HepG2 (cell line): Measurements from ENCODE around the gene ANKRD11.

Source experiments
- CHD4 ChIP-seq: fragments of 200-600 bp; sonication (generic); IDR thresholded peaks from 2 replicates; pipeline ENCODE4 v1.7.0; 2017; ENCODE audit warnings: mild to moderate bottlenecking, low read length, borderline replicate concordance
- GABPA ChIP-seq, 2 experiments: IDR thresholded peaks; 2 replicates each; pipeline ENCODE4 v1.6.1; 2011 to 2016; ENCODE audit warnings: low read depth in 2 of 2, low read length in 1 of 2, missing biosample characterization in 1 of 2, missing genetic modification characterization in 1 of 2
- MEIS1 ChIP-seq: sonication (generic); formaldehyde crosslinking; IDR thresholded peaks from 2 replicates; pipeline ENCODE4 v1.9.0; 2021; ENCODE audit warnings: mild to moderate bottlenecking, missing genetic modification reagents, moderate library complexity, borderline replicate concordance
- MXI1 ChIP-seq: IDR thresholded peaks from 3 replicates; pipeline ENCODE4 v1.6.1; 2012; ENCODE audit warnings: low read depth, low read length, inconsistent platforms, borderline replicate concordance
- MYC ChIP-seq: sonication (generic); formaldehyde crosslinking; IDR thresholded peaks from 2 replicates; pipeline ENCODE4 v1.9.0; 2021; ENCODE audit warnings: missing genetic modification reagents, borderline replicate concordance
- NCOR1 ChIP-seq: fragments of 200-600 bp; sonication (generic); IDR thresholded peaks from 2 replicates; pipeline ENCODE4 v1.7.0; 2017; ENCODE audit warnings: antibody characterized with exemption, low read length, borderline replicate concordance
- SP1 ChIP-seq, 2 experiments: fragments of 450-650 bp in 1 of 2; sonication (generic) in 1 of 2; formaldehyde crosslinking in 1 of 2; IDR thresholded peaks; 2 replicates each; pipeline versions ENCODE4 v1.4.0 to v1.6.1; 2016 to 2020; ENCODE audit warnings: missing genetic modification reagents in 1 of 2
- UBTF ChIP-seq: sonication (generic); formaldehyde crosslinking; IDR thresholded peaks from 2 replicates; pipeline ENCODE4 v1.4.0; 2020; ENCODE audit warnings: mild to moderate bottlenecking, missing genetic modification reagents
- YY1 ChIP-seq: IDR thresholded peaks from 2 replicates; pipeline ENCODE4 v1.6.1; 2011; ENCODE audit warnings: low read length, low read depth, moderate library complexity, mild to moderate bottlenecking; ENCODE audit not compliant: insufficient read depth, insufficient replicate concordance
- ZNF256 ChIP-seq: sonication (generic); formaldehyde crosslinking; conservative IDR thresholded peaks from 2 replicates; pipeline ENCODE4 v1.4.0; 2020; ENCODE audit warnings: missing genetic modification reagents
- ZNF724P ChIP-seq: sonication (generic); formaldehyde crosslinking; IDR thresholded peaks from 2 replicates; pipeline ENCODE4 v1.8.0; 2022; ENCODE audit warnings: missing genetic modification reagents, borderline replicate concordance
- ZSCAN21 ChIP-seq: sonication (generic); formaldehyde crosslinking; IDR thresholded peaks from 2 replicates; pipeline ENCODE4 v1.8.0; 2022; ENCODE audit warnings: mild to moderate bottlenecking, missing genetic modification reagents, moderate library complexity, borderline replicate concordance
- TF ChIP-seq, protein P1 (sequence below), 2 experiments: sonication (generic) in 1 of 2; formaldehyde crosslinking in 1 of 2; IDR thresholded peaks; 2 replicates each; pipeline versions ENCODE4 v1.4.0 to v1.6.1; 2018 to 2020; ENCODE audit warnings: missing genetic modification reagents in 2 of 2, borderline replicate concordance in 1 of 2, low read depth in 1 of 2, mild to moderate bottlenecking in 1 of 2, missing biosample characterization in 1 of 2

- no peak for TF ChIP-seq MEIS1
- TF ChIP-seq ZSCAN21: no peak
- TF ChIP-seq ZNF724P (CRISPR knock-in tag): no peak
- TF ChIP-seq GABPA (IDR thresholded peaks at IDR 0.05; ENCODE audit: low read depth, low read length): no peak
- no peak for TF ChIP-seq GABPA (CRISPR knock-in tag; IDR thresholded peaks at IDR 0.05; ENCODE audit: low read depth)
- TF ChIP-seq MXI1: no peak
- TF ChIP-seq YY1: no peak
- no peak for TF ChIP-seq CHD4
- no peak for TF ChIP-seq MYC (CRISPR knock-in tag)
- TF ChIP-seq UBTF (CRISPR knock-in tag): no peak
- TF ChIP-seq, protein P1, sequence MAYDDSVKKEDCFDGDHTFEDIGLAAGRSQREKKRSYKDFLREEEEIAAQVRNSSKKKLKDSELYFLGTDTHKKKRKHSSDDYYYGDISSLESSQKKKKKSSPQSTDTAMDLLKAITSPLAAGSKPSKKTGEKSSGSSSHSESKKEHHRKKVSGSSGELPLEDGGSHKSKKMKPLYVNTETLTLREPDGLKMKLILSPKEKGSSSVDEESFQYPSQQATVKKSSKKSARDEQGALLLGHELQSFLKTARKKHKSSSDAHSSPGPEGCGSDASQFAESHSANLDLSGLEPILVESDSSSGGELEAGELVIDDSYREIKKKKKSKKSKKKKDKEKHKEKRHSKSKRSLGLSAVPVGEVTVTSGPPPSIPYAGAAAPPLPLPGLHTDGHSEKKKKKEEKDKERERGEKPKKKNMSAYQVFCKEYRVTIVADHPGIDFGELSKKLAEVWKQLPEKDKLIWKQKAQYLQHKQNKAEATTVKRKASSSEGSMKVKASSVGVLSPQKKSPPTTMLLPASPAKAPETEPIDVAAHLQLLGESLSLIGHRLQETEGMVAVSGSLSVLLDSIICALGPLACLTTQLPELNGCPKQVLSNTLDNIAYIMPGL (CRISPR knock-in tag; IDR thresholded peaks at IDR 0.05; ENCODE audit: borderline replicate concordance in 1 of 2, low read depth in 1 of 2): no peak
- no peak for TF ChIP-seq SP1 (IDR thresholded peaks at IDR 0.05)
- TF ChIP-seq SP1 (CRISPR knock-in tag; IDR thresholded peaks at IDR 0.05): no peak
- TF ChIP-seq ZNF256 (CRISPR knock-in tag): no peak
- no peak for TF ChIP-seq NCOR1
Measured at GRCh38 chr16:89364606-89365005, 125.8 kb downstream of the ANKRD11 start.
